Endodermal cell (in vitro differentiated cells): ENCODE results near the gene CYP11A1. TPM values are rescaled to one million over a fixed set of nuclear protein-coding genes. Genes with fewer than 3 reads are reported as not detected.
A peak's percentile ranks its signal among the peaks of the same experiment; 100 is the strongest.

ENCODE experiments used
- DNase-seq: peaks from one replicate; pipeline ENCODE4 v3.0.0-alpha.2; 2017
- H3K27ac ChIP-seq: 2 replicates; pipeline ENCODE4 v1.5.1; 2013; ENCODE audit warnings: mild to moderate bottlenecking, low read depth, low read length, moderate library complexity
- H3K27me3 ChIP-seq: 2 replicates; pipeline ENCODE4 v1.6.1; 2013; ENCODE audit warnings: mild to moderate bottlenecking, low read length, moderate library complexity; ENCODE audit not compliant: insufficient read depth, control insufficient read depth, poor library complexity, severe bottlenecking
- H3K36me3 ChIP-seq: 2 replicates; pipeline ENCODE4 v1.7.0; 2013; ENCODE audit warnings: mild to moderate bottlenecking, low read length, moderate library complexity; ENCODE audit not compliant: control insufficient read depth, insufficient read depth
- H3K4me1 ChIP-seq: one replicate; pipeline ENCODE4 v1.7.0; 2013; ENCODE audit warnings: low read length; ENCODE audit not compliant: control insufficient read depth, insufficient read depth
- H3K4me3 ChIP-seq: 2 replicates; pipeline ENCODE4 v1.5.1; 2013; ENCODE audit warnings: mild to moderate bottlenecking, low read length, moderate library complexity
- H3K9ac ChIP-seq: 2 replicates; pipeline ENCODE4 v1.6.1; 2013; ENCODE audit warnings: mild to moderate bottlenecking, low read length, moderate library complexity; ENCODE audit not compliant: poor library complexity, severe bottlenecking; ENCODE audit errors: extremely low read depth
- H3K9me3 ChIP-seq: 2 replicates; pipeline ENCODE4 v1.6.1; 2013; ENCODE audit warnings: mild to moderate bottlenecking, low read length, moderate library complexity; ENCODE audit not compliant: control insufficient read depth
- H3K27ac Mint-ChIP-seq: 2 replicates; pipeline ENCODE4 v1.8.0; 2020; ENCODE audit warnings: mixed read lengths
- H3K27me3 Mint-ChIP-seq: 2 replicates; pipeline ENCODE4 v1.8.0; 2021; ENCODE audit warnings: mild to moderate bottlenecking, mixed read lengths; ENCODE audit not compliant: insufficient read depth
- H3K36me3 Mint-ChIP-seq: 2 replicates; pipeline ENCODE4 v1.8.0; 2020; ENCODE audit warnings: low read depth, mixed read lengths
- H3K4me1 Mint-ChIP-seq: 2 replicates; pipeline ENCODE4 v1.8.0; 2020; ENCODE audit warnings: mixed read lengths
- H3K4me3 Mint-ChIP-seq: 2 replicates; pipeline ENCODE4 v1.8.0; 2020; ENCODE audit warnings: mild to moderate bottlenecking, moderate library complexity, mixed read lengths
- H3K9me3 Mint-ChIP-seq: 2 replicates; pipeline ENCODE4 v1.8.0; 2020; ENCODE audit warnings: mild to moderate bottlenecking, mixed read lengths
- WGBS, 2 experiments: methylation state at CpG; one replicate each; pipeline versions ENCODE4 v1.1.5 to v1.1.7; 2013; ENCODE audit warnings: missing lambda C conversion rate in 2 of 2, mixed read lengths in 1 of 2; ENCODE audit not compliant: insufficient coverage in 1 of 2, insufficient read length in 1 of 2; 5-methylcytosine and 5-hydroxymethylcytosine counted together
- total RNA-seq, 2 donors: library from RNA; stranded (reverse); fragmentation: NEBNext Ultra II Directional in 1 of 2; extraction: Animal tissue kit (Norgen Biotek cat#: 25700) in 1 of 2; gene quantifications; 2 replicates in 1 of 2; 3 replicates in 1 of 2; pipeline ENCODE4 v1.2.1, GENCODE V29; 2021
- TF ChIP-seq, protein P1 (sequence below): fragments of 200-600 bp; sonication (generic); conservative IDR thresholded peaks from 2 replicates; pipeline ENCODE4 v1.5.0; 2021; ENCODE audit warnings: antibody characterized with exemption, mild to moderate bottlenecking

CYP11A1 gene
- total RNA-seq, 2 donors from 2014 or later, result 4.8 to 5.3 TPM

DNA sequence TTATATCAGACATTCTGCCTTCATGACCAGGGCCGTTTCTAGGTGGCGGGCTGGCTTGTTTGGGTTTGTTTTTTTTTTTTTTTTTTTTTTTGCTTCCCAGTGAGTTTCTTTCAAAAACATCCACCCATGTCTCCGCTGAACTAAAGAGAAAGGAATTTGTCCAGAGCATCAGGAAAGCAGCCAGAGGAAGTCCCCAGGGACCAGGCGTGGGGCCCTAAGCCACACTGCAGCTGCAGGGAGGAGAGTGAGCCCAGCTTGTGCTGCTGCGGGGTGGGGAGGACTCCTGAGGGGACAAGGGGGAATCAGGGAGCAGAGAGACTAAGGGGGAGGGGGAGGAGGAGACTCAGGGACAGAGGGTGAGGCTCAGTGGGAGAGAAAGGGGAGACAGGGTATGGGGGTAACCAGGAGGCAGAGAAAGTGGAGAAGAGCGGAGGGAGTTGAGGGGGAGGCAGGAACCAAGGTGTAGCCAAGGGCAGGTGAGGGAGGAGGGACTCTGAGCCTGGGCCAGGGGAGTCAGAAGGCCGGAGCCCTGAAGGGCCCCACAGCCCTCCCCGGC lies 49.5 kb downstream of the CYP11A1 start:
- DNase-seq, result no peak
- WGBS, 2 experiments, result 63 to 75% methylated on average over 2 to 8 of the region's 8 CpGs
- Histone ChIP-seq H3K27me3 (no peaks in the 10 kb centered on the region), H3K27ac (no peak overlapping the region), H3K9ac (no peak overlapping the region), H3K4me1 (peaks cover 6% of the 10 kb centered on the region), H3K4me3 (no peak overlapping the region), H3K9me3 (no peaks in the 10 kb centered on the region), H3K36me3 (no peaks in the 10 kb centered on the region)
- TF ChIP-seq, protein P1, sequence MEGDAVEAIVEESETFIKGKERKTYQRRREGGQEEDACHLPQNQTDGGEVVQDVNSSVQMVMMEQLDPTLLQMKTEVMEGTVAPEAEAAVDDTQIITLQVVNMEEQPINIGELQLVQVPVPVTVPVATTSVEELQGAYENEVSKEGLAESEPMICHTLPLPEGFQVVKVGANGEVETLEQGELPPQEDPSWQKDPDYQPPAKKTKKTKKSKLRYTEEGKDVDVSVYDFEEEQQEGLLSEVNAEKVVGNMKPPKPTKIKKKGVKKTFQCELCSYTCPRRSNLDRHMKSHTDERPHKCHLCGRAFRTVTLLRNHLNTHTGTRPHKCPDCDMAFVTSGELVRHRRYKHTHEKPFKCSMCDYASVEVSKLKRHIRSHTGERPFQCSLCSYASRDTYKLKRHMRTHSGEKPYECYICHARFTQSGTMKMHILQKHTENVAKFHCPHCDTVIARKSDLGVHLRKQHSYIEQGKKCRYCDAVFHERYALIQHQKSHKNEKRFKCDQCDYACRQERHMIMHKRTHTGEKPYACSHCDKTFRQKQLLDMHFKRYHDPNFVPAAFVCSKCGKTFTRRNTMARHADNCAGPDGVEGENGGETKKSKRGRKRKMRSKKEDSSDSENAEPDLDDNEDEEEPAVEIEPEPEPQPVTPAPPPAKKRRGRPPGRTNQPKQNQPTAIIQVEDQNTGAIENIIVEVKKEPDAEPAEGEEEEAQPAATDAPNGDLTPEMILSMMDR, result no peak
- no peak overlapping the region for H3K4me3 Mint-ChIP-seq
- H3K27me3 Mint-ChIP-seq, result no peaks in the 10 kb centered on the region
- no peaks in the 10 kb centered on the region for H3K36me3 Mint-ChIP-seq
- H3K27ac Mint-ChIP-seq, result peak overlapping the region; percentile 69
- H3K4me1 Mint-ChIP-seq, result peaks cover 13% of the 10 kb centered on the region
- peaks cover 2% of the 10 kb centered on the region for H3K9me3 Mint-ChIP-seq

DNA sequence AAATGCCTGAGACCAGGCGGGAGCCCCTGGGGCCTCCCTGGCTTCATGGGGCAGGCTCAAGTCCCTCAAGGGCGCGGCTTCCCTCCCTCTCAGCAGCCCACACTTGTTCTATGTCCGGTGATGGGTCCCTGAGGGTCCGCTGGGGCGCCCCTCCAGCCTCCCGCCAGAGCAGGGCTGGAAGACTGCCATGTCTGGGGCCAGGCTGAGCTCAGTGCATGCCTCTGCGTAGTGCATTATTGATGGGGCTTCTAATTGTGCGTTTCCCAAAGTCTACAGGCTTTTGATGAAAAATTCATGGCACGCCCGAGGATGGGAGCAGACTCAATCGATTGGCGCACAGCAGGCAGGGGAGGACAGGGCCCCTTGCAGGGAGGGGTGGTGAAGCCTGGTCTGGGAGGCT lies 51.3 kb downstream of the CYP11A1 start:
- H3K27me3 Mint-ChIP-seq, result no peaks in the 10 kb centered on the region
- 96 to 98% methylated on average over 10 to 13 of the region's 13 CpGs for WGBS, 2 experiments
- Histone ChIP-seq H3K4me1 (peaks cover 6% of the 10 kb centered on the region), H3K36me3 (no peaks in the 10 kb centered on the region), H3K4me3 (no peak overlapping the region), H3K27me3 (no peaks in the 10 kb centered on the region), H3K9me3 (no peaks in the 10 kb centered on the region), H3K9ac (no peak overlapping the region), H3K27ac (no peak overlapping the region)
- TF ChIP-seq, protein P1, result no peak
- H3K27ac Mint-ChIP-seq, result no peak overlapping the region
- H3K4me3 Mint-ChIP-seq, result no peak overlapping the region
- peaks cover 29% of the 10 kb centered on the region for H3K4me1 Mint-ChIP-seq
- DNase-seq, result no peak
- H3K36me3 Mint-ChIP-seq, result no peaks in the 10 kb centered on the region
- peaks cover 2% of the 10 kb centered on the region for H3K9me3 Mint-ChIP-seq

DNA sequence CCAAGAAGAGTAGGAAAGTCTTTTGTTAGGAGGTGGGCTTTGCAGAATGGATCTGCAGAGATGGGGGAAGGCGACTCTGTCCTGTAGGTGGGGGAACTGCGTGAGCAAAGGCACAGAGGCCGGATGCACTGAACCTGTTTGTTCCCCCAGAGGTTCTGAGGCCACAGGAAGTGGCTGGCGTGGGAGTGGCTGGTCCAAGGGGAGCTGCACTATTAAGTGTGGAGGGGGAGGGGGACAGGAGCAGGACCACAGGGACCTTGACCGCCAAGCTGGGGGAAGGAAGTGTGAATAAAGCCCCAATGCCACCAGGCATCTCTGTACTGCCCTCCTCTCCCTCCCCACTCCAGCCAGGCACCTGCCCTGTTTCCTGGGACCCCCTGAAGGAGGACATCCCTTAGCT lies 51.8 kb downstream of the CYP11A1 start:
- no peak overlapping the region for H3K27ac ChIP-seq
- H3K9me3 Mint-ChIP-seq, result peaks cover 2% of the 10 kb centered on the region
- 84% methylated on average over 4 to 5 of the region's 5 CpGs for WGBS, 2 experiments
- peaks cover 6% of the 10 kb centered on the region for H3K4me1 ChIP-seq
- no peaks in the 10 kb centered on the region for H3K27me3 ChIP-seq
- TF ChIP-seq, protein P1, result no peak
- H3K4me1 Mint-ChIP-seq, result peaks cover 29% of the 10 kb centered on the region
- no peaks in the 10 kb centered on the region for H3K9me3 ChIP-seq
- no peaks in the 10 kb centered on the region for H3K27me3 Mint-ChIP-seq
- H3K9ac ChIP-seq, result no peak overlapping the region
- no peak for DNase-seq
- no peak overlapping the region for H3K4me3 Mint-ChIP-seq
- H3K4me3 ChIP-seq, result no peak overlapping the region
- H3K36me3 ChIP-seq, result no peaks in the 10 kb centered on the region
- H3K27ac Mint-ChIP-seq, result no peak overlapping the region
- no peaks in the 10 kb centered on the region for H3K36me3 Mint-ChIP-seq
